Cardiac muscle cell (in vitro differentiated cells and primary cell): ENCODE measurements around the gene MAP1LC3A. TPM values are rescaled to one million over a fixed set of nuclear protein-coding genes. Genes with fewer than 3 reads are reported as not detected.

Source experiments
- DNase-seq, 2 donors: peaks; one replicate each; pipeline versions ENCODE4 v3.0.0 to v3.0.0-alpha.2; 2010 to 2017; ENCODE audit warnings: low read depth in 1 of 2, low spot score in 1 of 2
- H3K27ac ChIP-seq: fragments of 200-600 bp; sonication (generic); 2 replicates; pipeline ENCODE4 v1.5.1; 2016
- H3K27me3 ChIP-seq: fragments of 200-600 bp; sonication (generic); 2 replicates; pipeline ENCODE4 v1.6.0; 2016; ENCODE audit warnings: control low read depth
- H3K36me3 ChIP-seq: fragments of 200-600 bp; sonication (generic); 2 replicates; pipeline ENCODE4 v1.5.1; 2016; ENCODE audit warnings: control low read depth
- H3K4me1 ChIP-seq: fragments of 200-600 bp; sonication (generic); 2 replicates; pipeline ENCODE4 v1.8.1; 2017; ENCODE audit warnings: low read depth, mild to moderate bottlenecking, mixed run types
- H3K4me3 ChIP-seq: fragments of 200-600 bp; sonication (generic); 2 replicates; pipeline ENCODE4 v1.5.1; 2016; ENCODE audit warnings: mild to moderate bottlenecking
- H3K9me3 ChIP-seq: fragments of 200-600 bp; sonication (generic); 2 replicates; pipeline ENCODE4 v1.5.1; 2017; ENCODE audit warnings: low read depth, mild to moderate bottlenecking, control low read depth
- polyA plus RNA-seq: library from polyadenylated mRNA; unstranded; fragments of >200 nt; fragmentation: Nextera tagmentation; extraction: Ambion mirVana; gene quantifications from 2 replicates; pipeline ENCODE4 v1.2.1, GENCODE V29; 2016
- total RNA-seq: library from RNA; depleted of rRNA; stranded (reverse); fragments of >200 nt; gene quantifications from 2 replicates; pipeline ENCODE4 v1.2.3, GENCODE V29; 2016
- TF ChIP-seq, protein P1 (sequence below): IDR thresholded peaks from 2 replicates; pipeline ENCODE4 v1.5.1; 2012; ENCODE audit warnings: low read depth, mild to moderate bottlenecking, low read length

MAP1LC3A gene
- total and polyA plus RNA-seq, 2 experiments from 2014 or later, result 29.7 to 38.7 TPM

- peak in 1 of 2 donors; percentile 28 for DNase-seq
- TF ChIP-seq, protein P1, sequence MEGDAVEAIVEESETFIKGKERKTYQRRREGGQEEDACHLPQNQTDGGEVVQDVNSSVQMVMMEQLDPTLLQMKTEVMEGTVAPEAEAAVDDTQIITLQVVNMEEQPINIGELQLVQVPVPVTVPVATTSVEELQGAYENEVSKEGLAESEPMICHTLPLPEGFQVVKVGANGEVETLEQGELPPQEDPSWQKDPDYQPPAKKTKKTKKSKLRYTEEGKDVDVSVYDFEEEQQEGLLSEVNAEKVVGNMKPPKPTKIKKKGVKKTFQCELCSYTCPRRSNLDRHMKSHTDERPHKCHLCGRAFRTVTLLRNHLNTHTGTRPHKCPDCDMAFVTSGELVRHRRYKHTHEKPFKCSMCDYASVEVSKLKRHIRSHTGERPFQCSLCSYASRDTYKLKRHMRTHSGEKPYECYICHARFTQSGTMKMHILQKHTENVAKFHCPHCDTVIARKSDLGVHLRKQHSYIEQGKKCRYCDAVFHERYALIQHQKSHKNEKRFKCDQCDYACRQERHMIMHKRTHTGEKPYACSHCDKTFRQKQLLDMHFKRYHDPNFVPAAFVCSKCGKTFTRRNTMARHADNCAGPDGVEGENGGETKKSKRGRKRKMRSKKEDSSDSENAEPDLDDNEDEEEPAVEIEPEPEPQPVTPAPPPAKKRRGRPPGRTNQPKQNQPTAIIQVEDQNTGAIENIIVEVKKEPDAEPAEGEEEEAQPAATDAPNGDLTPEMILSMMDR, result no peak
- Histone ChIP-seq H3K36me3 (no peaks in the 10 kb centered on the region), H3K4me3 (no peak overlapping the region), H3K27ac (no peak overlapping the region), H3K4me1 (no peaks in the 10 kb centered on the region), H3K9me3 (no peaks in the 10 kb centered on the region), H3K27me3 (no peaks in the 10 kb centered on the region)
These were observed 46.7 kb downstream of the MAP1LC3A start for GRCh38 chr20:34604980-34605788.

GRCh38 chr20:34607066-34607465 is 48.5 kb downstream of the MAP1LC3A start:
- TF ChIP-seq, protein P1, result no peak
- DNase-seq, result no peak

More at GRCh38 chr20:34607066-34607465, 48.5 kb downstream of the MAP1LC3A start:
- H3K4me1 ChIP-seq, result no peaks in the 10 kb centered on the region
- no peaks in the 10 kb centered on the region for H3K9me3 ChIP-seq
- H3K27me3 ChIP-seq, result no peaks in the 10 kb centered on the region
- H3K4me3 ChIP-seq, result no peak overlapping the region
- H3K27ac ChIP-seq, result no peak overlapping the region
- no peaks in the 10 kb centered on the region for H3K36me3 ChIP-seq

Other genes starting within 250 kb of the MAP1LC3A start
- gene ITCH, start 195.4 kb upstream of the MAP1LC3A start, total RNA-seq, result 31.0 and 39.2 TPM in 2 replicates
- gene ITCH, start 195.4 kb upstream of the MAP1LC3A start, polyA plus RNA-seq, result 14.3 and 17.6 TPM in 2 replicates
- 132 and 155 TPM in 2 replicates for gene DYNLRB1, start 42.3 kb upstream of the MAP1LC3A start, total RNA-seq
- 288 and 330 TPM in 2 replicates for gene DYNLRB1, start 42.3 kb upstream of the MAP1LC3A start, polyA plus RNA-seq
- gene PIGU, start 118.4 kb downstream of the MAP1LC3A start, total RNA-seq, result 22.8 and 25.1 TPM in 2 replicates
- gene PIGU, start 118.4 kb downstream of the MAP1LC3A start, polyA plus RNA-seq, result 37.9 and 40.9 TPM in 2 replicates
- 8.4 and 13.5 TPM in 2 replicates for gene TP53INP2, start 145.6 kb downstream of the MAP1LC3A start, total RNA-seq
- 12.5 and 18.9 TPM in 2 replicates for gene TP53INP2, start 145.6 kb downstream of the MAP1LC3A start, polyA plus RNA-seq